ENCODE measurements around the gene GIN1. TPM values are rescaled to one million over a fixed set of nuclear protein-coding genes. Genes with fewer than 3 reads are reported as not detected.
A peak's percentile ranks its signal among the peaks of the same experiment; 100 is the strongest.
"Not testable (repeated sequence)": the region's sequence is repeated elsewhere in the genome, so short reads cannot be mapped to it uniquely, and the experiment has no call there.

The GIN1 gene
- total RNA-seq, 1 donor from 2014 or later = 5.4 TPM

DNA sequence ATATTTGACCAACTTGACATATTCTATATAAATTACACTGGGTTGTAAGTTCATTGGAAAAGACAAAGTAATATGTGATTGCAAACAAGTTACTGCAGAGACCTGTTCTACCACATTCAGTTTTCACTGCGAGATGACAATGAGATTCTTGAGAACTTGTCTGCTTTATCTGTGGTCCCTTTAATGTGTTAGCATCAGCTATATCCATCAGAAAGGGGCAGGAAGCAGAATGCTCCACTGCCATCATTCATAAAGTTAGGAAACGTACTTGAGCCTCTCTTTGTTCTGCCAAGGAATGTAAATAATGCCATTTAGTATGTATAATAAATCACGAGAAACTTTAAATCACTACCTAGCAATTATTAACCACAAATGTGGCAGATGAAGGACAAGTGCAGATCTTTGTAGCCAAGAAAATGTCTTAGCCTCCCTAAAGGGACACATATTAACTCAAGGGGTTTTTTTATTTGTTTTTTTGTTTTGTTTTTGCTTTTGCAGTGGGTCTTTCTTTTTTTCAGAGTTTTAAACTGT lies 59.4 kb downstream of the GIN1 start:
- H3K4me3 ChIP-seq = no peak overlapping the region
- no peaks in the 10 kb centered on the region for H3K9me3 ChIP-seq
- TF ChIP-seq, protein P1, sequence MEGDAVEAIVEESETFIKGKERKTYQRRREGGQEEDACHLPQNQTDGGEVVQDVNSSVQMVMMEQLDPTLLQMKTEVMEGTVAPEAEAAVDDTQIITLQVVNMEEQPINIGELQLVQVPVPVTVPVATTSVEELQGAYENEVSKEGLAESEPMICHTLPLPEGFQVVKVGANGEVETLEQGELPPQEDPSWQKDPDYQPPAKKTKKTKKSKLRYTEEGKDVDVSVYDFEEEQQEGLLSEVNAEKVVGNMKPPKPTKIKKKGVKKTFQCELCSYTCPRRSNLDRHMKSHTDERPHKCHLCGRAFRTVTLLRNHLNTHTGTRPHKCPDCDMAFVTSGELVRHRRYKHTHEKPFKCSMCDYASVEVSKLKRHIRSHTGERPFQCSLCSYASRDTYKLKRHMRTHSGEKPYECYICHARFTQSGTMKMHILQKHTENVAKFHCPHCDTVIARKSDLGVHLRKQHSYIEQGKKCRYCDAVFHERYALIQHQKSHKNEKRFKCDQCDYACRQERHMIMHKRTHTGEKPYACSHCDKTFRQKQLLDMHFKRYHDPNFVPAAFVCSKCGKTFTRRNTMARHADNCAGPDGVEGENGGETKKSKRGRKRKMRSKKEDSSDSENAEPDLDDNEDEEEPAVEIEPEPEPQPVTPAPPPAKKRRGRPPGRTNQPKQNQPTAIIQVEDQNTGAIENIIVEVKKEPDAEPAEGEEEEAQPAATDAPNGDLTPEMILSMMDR (IDR thresholded peaks at IDR 0.05) = no peak
- TF ChIP-seq POLR2AphosphoS5 (IDR thresholded peaks at IDR 0.05; ENCODE audit: insufficient read depth in 1 of 2, low read depth in 1 of 2) = no peak
- no peak for TF ChIP-seq POLR2A (IDR thresholded peaks at IDR 0.05)
- H3K4me1 ChIP-seq = no peaks in the 10 kb centered on the region
- H3K36me3 ChIP-seq = no peaks in the 10 kb centered on the region
- no peak for DNase-seq (ENCODE audit: extremely low spot score in 2 of 2)
- no peaks in the 10 kb centered on the region for H3K27me3 ChIP-seq
- intact Hi-C loops (cut with DNase I) = no loop called here
- H3K27ac ChIP-seq = no peak overlapping the region

GRCh38 chr5:103059525-103059924 lies 60.4 kb downstream of the GIN1 start:
- DNase-seq (ENCODE audit: extremely low spot score in 2 of 2) = no peak
- Histone ChIP-seq H3K36me3 (no peaks in the 10 kb centered on the region), H3K27ac (no peak overlapping the region), H3K4me3 (no peak overlapping the region), H3K9me3 (no peaks in the 10 kb centered on the region), H3K27me3 (no peaks in the 10 kb centered on the region), H3K4me1 (no peaks in the 10 kb centered on the region)
- intact Hi-C loops (cut with DNase I) = no loop called here
- no peak for TF ChIP-seq POLR2AphosphoS5 (IDR thresholded peaks at IDR 0.05; ENCODE audit: insufficient read depth in 1 of 2, low read depth in 1 of 2)
- TF ChIP-seq, protein P1 (IDR thresholded peaks at IDR 0.05) = no peak
- no peak for TF ChIP-seq POLR2A (IDR thresholded peaks at IDR 0.05)

DNA sequence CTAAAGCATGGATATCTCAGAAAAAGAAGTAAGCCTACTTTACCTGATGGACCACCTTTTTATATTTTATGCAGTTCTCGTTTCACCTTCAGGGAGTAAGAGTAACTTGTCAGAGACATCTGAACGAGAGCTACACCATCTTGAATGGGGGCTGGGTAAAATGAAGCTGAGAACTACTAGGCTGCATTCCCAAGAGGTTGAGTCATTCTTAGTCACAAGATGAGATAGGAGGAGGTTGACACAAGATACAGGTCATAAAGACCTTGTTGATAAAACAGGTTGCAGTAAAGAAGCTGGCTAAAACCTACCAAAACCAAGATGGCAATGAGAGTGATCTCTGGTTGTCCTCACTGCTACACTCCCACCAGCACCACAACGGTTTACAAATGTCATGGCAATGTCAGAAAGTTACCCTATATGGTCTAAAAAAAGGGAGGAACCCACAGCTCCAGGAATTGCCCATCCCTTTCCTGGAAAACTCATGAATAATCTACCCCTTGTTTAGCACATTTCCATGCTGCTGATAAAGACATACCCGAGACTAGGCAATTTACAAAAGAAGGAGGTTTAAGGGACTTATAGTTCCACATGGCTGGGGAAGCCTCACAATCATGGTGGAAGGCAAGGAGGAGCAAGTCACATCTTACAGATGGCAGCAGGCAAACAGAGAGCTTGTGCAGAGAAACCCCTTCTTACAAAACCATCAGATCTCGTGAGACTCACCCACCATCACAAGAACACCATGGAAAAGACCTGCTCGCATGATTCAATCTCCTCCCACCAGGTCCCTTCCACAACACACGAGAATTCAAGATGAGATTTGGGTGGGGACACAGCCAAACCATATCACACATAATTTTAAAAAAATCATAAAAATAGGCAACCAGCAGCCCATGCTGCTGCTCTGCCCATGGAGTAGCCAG lies 62.5 kb downstream of the GIN1 start:
- Histone ChIP-seq H3K4me3 (no peak overlapping the region), H3K9me3 (no peaks in the 10 kb centered on the region), H3K27me3 (no peaks in the 10 kb centered on the region), H3K36me3 (no peaks in the 10 kb centered on the region), H3K27ac (no peak overlapping the region), H3K4me1 (no peaks in the 10 kb centered on the region)
- TF ChIP-seq POLR2A (IDR thresholded peaks at IDR 0.05) = no peak
- TF ChIP-seq POLR2AphosphoS5 (IDR thresholded peaks at IDR 0.05; ENCODE audit: insufficient read depth in 1 of 2, low read depth in 1 of 2) = no peak
- TF ChIP-seq, protein P1 (IDR thresholded peaks at IDR 0.05) = no peak
- intact Hi-C loops (cut with DNase I) = no loop called here
- no peak for DNase-seq (ENCODE audit: extremely low spot score in 2 of 2)

GRCh38 chr5:103046706-103047105 lies 73.2 kb downstream of the GIN1 start:
- H3K36me3 ChIP-seq; intact Hi-C loops (cut with DNase I); H3K4me1 ChIP-seq; H3K4me3 ChIP-seq; H3K27ac ChIP-seq; H3K9me3 ChIP-seq; H3K27me3 ChIP-seq; DNase-seq (ENCODE audit: extremely low spot score in 2 of 2): not testable (repeated sequence)

DNA sequence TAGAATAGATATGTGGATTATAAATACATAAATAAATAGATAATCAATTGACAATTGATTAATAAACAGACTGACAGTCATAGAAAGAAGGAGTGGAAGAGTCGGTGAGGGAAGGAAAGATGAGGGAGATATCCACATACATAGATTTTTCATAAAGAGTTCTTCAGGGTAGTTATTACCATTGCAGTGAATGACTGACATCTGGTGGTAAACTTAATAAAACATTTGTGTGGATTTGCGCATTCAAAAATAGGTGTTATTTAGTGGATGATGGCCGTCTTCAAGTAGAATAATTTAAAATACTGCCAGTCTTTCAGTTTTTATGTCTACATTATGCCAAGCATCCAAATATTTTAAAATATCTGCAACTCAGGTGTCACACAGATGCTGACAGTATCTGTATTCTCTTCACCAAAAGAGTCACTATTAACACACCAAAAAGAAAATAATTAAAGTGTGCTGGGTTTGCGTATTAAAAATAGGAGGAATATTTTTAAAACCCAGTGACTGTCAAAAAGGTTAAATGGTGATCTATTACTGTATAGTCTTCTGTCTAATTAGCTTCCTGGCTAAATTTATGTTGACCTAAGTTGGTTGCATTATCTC lies 78.8 kb downstream of the GIN1 start:
- no peak for DNase-seq (ENCODE audit: extremely low spot score in 2 of 2)
- H3K27me3 ChIP-seq = no peaks in the 10 kb centered on the region
- intact Hi-C loops (cut with DNase I) = no loop called here
- no peaks in the 10 kb centered on the region for H3K4me1 ChIP-seq
- H3K36me3 ChIP-seq = no peaks in the 10 kb centered on the region
- H3K9me3 ChIP-seq = no peaks in the 10 kb centered on the region
- TF ChIP-seq POLR2AphosphoS5 (IDR thresholded peaks at IDR 0.05; ENCODE audit: insufficient read depth in 1 of 2, low read depth in 1 of 2) = no peak
- TF ChIP-seq, protein P1 (IDR thresholded peaks at IDR 0.05) = peak; percentile 9 to 57 (median 38)
- no peak overlapping the region for H3K27ac ChIP-seq
- H3K4me3 ChIP-seq = no peak overlapping the region

All from vagina (tissue), 2 donors.